HuH-7.5 (cell line): Measurements from ENCODE around the gene SMIM1.
"Not testable (repeated sequence)": the region's sequence is repeated elsewhere in the genome, so short reads cannot be mapped to it uniquely, and the experiment has no call there.

Experiments used
- DNase-seq: peaks from one replicate; pipeline ENCODE4 v3.0.0; 2011; ENCODE audit warnings: low spot score

SMIM1 gene

DNA sequence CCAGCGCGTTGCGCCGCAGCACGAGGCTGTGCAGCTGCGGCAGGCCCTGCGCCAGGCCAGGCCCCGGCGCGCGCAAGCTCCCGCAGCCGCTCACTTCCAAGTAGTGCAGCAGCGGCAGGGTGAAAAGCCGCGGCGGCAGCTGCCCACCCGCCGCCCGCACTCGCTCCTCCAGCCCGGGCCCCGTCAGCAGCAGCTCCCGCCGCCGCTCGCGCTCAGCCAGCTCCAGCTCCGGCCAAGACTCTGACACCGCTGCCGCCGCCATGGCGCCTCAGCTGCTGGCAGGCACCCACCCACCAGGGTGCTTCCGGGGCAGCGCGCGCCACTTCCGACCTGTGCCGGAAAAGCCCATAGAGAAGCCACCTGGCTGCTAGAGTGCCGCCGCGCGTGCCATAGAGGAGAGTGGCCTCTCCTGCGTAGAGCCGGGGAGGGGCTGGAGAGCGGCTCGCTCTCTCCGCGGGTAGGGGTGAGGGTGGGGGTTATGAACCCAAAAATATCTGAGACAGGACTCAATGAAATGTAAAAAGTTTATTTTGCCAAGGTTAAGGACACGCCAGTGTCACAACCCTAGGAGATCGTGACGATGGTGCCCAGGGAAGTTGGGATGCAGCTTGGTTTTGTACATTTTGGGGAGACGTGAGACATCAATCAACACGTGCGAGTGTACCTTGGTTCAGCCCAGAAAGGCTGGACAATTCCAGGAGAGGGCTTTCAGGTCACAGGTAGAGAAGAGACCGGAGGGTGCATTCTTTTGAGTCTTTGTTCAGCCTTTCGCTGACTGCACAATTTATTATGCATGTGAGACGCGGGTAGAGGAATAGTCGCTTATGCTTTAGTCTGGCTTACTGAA, 23.9 kb downstream of the SMIM1 start, which contains the start of gene LRRC47:
TSS of gene LRRC47 (minus strand) at position 284 of the 847 bp plus-strand sequence. CDS start at position 262, 22 bp downstream.
- DNase-seq: peak; percentile 98

DNA sequence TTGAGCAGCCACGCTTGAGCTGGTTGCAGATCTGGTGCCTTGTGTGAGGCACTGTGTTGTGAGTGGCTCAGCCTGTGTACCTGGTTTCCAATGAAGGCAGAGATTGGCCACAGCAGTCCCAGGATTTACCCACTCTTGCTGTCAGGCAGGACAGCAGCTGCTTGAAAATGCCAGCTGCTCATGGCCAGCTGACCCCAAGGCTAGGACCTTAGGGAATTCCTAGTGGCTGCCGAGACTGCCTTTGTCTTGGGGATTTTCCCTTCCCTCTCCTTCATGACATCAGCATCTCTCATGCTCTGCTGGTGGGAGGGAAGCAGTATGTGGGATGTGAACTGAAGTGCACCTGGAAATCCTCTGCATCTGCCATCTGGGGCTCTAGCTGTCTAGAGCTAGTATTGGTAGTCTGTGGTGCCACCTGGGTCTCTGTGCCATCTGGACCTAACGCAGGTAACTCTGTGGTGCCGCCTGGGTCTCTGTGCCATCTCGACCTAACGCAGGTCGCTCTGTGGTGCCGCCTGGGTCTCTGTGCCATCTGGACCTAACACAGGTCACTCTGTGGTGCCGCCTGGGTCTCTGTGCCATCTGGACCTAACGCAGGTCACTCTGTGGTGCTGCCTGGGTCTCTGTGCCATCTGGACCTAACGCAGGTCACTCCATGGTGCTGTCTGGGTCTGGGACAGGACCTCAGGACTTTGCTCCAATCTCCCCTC, 27.6 kb downstream of the SMIM1 start:
- DNase-seq: no peak

DNA sequence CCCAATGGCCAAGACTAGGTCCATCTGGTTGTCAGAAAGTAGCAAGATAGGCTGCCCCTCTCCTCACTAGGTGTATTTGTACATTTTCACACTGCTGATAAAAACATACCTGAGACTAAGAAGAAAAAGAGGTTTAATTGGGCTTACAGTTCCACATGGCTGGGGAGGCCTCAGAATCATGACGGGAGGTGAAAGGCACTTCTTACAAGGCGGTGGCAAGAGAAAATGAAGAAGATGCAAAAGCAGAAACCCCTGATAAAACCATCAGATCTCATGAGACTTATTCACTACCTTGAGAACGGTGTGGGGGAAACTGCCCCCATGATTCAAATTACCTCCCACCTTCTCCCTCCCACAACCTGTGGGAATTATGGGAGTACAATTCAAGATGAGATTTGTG, 28.2 kb downstream of the SMIM1 start:
- DNase-seq: not testable (repeated sequence)

DNA sequence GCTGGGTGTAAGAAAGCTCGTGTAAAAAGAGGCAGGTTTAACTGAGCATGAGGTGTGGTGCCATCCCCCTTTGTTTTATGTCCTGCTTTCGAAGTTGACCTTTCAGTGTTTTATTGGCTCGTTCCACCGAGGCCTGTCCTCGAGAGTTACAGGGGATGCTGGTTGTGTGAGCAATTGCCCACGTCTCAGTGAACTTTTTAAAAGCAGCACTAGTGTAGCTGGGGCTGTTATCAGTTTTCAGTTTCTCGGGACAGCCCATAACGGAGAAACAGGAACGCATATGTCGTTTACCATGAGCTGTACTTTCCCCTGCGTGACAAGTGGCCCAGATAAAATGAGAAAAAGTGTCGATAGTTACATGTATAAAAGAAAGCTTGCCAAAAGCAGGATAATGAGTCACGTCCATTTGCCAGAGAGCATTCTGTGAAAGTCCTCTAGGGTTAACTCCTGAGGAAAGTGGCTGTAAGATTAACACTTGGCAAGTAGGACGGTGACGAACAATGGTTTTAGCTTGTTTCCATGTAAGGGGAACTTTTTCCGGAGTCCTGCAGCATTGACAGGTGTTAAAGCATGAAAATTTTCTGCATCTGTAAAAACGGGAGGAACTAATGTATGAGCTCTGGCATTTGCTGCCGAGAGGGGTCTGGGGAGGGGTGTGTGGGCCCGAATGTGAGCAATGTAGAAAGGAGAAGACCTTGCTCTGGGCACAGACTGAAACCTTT, 31.5 kb downstream of the SMIM1 start:
- no peak for DNase-seq

DNA sequence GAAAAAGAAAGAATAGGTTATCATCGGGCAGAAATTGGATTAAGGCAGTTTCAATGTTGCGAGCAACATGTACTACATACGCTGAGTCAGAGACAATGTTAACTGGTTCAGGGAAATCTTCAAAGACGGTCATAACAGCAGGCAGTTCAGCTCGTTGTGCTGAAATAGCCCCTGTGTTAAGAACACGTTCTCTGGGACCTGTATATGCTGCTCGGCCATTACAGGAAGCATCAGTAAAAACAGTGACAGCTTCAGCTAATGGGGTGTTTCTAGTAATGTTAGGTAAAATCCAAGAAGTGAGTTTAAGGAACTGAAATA, 32.0 kb downstream of the SMIM1 start:
- DNase-seq: not testable (repeated sequence)

DNA sequence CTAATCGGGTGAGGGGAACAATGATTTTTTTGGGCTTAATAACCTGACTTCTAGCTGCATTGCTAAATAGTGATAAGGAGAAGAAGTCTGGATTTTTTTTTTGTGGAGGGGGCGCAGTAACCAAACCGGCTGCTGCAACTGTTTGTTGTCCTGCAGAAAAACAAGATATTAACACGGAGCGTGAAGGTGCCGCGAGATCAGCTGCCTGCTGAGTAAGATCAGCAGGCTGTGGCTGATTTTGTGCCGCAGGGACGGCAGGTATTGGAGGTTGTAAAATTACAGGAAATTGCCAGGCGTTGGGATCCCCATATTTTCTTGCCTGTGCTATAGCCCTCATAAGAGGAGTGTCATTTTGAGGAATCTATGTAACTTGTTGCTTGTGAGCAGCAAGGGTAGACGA, 32.5 kb downstream of the SMIM1 start:
- DNase-seq: no peak

DNA sequence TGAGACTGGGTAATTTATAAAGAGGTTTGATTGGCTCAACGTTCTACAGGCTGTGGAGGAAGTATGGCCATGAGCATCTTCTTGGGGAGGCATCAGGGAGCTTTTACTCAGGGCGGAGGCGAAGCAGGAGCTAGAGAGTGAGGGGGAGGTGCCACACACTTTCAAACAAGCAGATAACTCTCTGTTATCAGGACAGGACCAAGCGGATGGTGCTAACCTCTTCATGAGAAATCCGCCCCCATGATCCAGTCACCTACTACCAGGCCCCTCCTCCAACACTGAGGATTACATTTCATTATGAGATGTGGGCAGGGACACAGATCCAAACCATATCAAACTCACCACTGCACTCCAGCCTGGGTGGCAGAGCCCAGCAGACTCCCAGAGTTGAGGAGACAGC, 35.2 kb downstream of the SMIM1 start:
- no peak for DNase-seq

DNA sequence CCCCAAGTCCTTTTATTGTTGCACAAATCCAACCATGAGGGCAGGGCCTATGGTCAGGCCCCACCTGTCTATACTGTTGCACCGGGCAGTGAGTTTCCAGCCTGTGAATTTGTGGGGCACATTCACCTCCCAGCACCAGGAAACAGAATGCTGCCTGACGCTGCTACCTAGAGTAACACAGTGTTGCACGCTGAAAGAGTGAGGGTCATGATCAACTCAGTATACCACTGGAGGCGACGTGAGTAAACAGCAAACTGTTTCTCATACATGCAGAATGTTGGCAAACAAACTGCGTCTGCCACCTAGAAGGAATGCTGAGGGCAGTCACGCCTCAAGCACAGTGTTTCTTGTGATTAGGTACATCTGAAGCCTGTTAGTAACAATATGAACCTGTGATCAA, 37.1 kb downstream of the SMIM1 start:
- DNase-seq: no peak

DNA sequence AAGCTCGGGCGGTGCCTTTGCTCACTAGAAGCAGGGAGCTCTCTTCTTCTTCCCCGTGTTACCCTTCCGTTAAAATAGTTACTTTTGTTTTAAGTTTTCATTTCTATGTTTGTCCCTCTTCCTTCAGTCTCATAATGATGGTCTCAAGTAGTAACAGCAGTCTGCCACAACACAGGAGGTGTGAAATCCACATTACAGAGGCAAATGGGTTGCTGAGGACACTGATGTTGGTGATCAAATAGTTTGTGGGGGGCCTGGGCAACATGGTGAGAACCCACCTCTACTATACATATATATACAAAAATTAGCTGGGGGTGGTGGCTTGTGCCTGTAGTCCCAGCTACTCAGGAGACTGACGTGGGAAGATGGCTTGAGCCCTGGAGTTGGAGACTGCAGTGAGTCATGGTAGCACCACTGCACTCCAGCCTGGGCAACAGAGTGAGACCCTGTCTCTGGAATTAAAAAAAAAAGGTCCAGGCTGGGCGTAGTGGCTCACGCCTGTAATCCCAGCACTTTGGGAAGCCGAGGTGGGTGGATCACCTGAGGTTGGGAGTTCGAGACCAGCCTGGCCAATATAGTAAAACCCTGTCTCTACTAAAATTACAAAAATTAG, 37.7 kb downstream of the SMIM1 start:
- DNase-seq: not testable (repeated sequence)

DNA sequence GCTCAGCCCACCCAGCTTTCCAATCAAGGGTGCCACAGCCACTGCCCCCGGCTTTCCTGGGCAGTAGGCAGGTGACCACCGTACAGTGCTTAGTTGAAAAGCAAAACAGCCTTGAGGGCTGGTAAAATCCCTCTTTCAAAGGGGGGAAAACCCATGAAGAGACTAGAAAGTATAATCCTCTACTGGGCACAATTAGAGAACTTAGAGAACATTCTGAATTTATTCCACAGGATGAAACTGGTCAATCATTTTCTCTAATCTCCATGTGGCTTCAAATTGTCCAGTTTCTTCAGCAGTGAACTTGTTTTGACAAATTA, 39.0 kb downstream of the SMIM1 start:
- no peak for DNase-seq

DNA sequence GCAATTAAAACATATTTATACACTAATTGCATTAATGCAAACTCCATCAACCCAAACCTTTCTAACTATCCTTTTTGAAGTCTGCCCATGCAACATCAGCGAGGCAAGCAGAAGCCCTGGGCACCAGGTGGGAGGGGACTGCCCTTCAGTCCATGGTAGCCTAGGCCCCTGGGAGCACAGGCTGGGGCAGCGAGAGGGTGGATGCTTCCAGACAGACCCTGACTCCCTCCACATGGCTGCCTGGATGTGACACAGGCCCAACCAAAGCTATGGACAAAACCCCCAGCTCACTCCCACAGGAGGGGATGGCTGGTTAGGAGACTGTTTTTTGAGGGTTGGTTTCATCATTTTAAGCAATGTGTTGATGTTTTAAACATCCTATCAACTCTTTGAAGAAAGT, 41.5 kb downstream of the SMIM1 start:
- no peak for DNase-seq

DNA sequence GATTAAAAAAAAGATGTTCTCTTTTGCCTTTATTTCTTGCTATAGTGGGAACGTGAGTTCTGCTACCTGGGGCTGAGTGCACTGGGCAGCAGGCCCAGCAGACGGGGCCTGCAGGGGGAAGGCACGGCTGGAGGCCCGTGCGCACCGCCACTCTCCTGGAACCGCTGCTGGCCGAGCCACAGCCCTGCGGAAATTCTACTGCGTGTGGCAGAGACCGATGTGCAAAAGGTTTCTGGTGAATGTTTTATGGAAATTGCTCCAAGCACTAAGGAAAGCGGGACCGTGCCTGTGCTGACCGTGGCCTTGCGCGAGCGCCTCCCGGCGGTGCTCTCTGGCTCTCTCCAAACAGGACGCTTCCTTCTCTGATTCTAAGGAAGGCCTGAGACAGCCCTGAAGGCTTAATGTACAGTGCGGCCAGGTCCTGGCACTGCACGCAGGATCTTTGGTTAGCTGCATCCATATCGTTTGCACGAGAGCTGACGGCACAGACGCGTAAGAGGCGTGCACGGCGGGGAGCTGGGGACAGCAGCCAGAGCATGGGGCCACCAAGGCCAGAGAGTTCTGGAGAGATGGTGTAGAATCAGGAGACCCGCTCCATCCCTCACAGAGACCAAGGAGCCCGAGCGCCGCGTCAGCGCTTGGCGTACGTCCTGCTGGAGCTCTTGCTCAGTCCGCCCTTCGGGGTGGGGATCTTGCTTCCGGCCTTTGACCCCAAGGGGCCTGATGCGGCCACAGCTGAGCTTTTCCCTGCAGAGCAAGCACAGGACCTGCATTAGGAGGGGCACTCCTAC, 42.4 kb downstream of the SMIM1 start:
- DNase-seq: no peak

DNA sequence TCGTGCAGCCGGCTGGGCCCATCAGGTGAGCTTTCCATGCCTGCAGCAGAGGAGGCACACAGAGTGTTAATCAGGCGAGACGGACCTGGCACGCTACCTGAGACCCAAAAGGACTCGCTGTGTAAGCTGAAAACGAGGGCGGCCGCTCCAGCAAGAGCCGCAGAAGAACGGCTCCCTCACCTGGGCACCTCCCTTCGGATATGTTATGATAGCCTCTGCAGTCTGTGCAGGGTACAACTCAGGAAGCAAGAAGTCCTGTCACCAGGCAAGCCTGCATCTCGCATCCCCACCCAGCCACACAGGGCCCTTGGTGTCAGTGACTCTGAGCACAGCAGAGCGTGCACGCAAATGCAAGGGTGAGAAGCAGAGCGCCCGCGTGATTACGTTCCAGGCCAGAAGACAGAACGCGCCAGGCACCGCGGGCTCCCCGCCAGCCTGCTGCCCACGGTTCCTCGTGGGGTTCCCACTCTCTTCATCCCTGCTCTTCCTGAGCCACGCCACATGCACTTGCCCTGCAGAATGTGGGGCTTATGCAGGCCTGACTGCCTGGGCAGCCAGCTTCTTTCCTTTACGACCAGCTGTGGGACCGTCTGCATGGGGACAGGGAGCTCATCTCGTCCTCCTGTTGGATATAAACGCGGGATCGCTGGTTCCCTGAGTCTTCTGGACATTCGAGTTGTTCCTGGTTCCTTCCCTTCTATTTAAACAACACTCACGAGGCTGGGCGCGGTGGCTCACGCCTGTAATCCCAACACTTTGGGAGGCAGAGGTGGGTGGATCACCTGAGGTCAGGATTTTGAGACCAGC, 44.0 kb downstream of the SMIM1 start:
- DNase-seq: no peak

DNA sequence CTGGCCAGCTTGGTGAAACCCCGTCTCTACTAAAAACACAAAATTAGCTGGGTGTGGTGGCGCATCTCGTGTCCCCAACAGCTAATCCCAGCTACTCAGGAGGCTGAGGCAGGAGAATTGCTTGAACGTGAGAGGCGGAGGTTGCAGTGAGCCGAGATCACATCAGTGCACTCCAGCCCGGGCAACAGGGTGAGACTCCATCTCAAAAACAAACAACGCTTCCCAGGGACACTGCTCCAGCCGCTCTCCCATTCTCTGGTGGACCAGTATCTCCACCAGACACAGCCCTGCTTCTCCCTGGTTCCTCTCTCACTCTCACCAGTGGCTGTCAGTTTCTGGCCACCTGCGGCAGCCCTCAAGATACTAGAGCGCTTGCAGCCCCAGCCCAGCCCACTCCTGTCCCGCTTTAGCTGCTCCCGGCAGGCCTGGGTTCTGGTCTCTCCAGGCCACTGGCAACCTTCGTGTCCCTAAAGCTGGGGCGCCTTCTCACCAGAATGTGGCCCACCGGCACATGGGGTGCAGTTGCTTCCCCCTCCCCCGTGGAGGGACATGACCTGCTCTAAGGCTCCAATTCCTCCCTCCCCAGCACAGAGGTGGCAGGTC, 44.7 kb downstream of the SMIM1 start:
- no peak for DNase-seq

DNA sequence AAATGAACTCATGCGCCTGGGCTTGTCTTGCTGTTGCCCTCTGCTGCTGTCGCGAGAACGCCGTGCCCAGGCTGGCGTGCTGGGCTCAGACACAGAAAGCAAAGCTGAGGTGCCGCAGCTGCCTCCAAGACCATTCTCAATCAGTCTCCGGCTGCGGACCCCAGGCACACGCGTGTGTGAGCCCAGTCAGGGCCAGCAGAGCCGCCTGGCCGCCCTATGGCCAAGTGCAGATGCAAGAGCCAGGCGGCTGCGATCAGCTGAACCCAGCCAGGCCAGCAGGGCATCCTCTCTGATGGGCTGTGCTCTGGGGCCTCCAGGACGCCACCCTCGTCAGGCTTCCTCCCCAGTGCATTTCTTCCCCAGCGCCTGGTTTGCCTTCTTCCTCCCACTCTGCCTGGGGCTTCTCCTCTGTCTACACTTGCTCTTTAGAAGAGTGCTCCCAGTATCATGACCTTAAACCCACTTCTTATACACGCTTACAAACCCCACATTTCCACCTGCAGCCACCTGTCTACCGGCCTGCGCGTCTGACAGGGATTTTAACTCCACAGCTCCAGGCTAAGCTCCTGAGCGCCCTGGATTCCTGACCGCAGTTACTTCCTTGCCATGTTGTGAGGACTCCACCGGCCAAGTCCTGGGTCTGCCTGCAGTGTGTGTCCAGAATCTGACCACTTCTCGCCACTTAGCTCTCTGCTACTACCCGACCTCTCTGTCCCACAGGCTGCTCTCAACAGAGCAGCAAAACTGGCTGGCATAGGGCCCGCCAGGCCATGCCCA, 45.5 kb downstream of the SMIM1 start:
- no peak for DNase-seq

DNA sequence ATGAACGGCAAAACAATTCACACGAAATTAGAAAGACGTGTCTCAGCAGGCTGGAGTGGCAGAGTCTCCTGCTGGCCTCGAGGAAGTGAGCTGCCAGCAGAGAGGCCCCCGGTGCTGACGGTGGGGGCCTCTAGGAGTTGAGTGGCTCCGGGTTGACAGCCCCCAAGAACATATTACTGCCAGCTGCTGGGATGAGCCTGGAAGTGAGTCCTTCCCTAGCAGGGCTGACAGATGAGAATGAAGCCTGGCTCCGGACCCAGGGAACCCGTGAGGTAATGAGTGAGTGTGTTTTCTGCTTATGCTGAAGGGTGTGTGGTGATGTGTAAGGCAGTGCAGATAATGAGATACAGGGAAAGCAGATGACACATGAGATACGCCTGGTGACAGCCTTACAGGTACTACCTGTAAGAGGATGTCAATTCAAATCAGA, 47.2 kb downstream of the SMIM1 start:
- no peak for DNase-seq

DNA sequence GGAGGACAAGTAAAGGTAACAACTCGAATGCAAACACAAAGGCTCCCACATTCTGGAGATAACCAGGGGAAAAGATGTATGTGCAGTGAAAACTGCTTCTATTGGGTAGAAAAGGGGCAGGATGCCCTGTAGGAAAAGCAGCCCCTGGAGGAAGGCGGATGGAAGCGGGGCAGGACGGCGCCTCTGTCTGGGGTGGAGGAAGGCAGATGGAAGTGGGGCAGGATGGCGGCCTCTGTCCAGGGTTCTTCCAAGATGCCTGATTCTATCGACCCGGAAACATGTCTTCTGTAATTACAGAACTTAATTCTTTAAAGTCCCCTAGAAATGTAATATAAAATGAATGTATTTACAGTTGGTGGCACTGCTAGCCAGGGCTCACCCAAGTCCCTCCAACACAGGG, 47.8 kb downstream of the SMIM1 start:
- no peak for DNase-seq

DNA sequence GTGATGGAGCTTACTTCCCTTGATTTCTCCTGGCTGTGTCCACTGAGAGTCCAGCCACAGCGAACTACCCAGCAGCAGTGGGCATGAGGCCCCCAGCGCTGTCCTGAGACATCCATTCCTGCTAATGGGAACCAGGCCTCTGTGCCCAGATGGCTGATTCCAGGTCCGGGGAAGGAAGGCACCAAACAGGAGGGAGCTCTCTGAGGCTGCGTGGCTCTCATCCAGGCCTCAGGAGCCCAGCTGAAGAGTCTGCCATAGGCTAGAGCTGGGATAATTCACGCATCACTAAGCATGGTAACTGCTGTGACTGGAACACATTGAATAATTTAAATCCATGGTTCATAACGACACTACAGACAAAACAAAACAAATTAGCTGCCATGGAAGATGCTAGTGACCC, 48.5 kb downstream of the SMIM1 start:
- no peak for DNase-seq

DNA sequence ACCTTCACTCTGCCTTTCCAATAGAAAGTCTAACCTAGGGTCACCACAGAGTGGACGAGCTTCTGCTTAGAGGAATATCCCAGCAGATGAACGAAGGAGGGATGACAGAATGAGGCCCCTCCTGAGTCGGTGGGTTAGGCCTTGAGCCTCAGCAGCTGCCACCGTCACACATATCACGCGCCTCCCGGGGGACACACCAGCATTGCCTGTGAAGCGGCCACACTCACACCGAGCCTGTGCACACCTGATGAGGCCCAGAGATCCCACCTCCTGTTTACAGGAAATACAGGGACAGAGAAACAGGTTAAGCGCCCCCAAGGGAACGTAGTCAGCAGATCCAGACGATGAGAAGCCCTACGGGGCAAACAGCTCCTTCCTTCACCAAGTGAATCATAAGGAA, 48.9 kb downstream of the SMIM1 start:
- no peak for DNase-seq

DNA sequence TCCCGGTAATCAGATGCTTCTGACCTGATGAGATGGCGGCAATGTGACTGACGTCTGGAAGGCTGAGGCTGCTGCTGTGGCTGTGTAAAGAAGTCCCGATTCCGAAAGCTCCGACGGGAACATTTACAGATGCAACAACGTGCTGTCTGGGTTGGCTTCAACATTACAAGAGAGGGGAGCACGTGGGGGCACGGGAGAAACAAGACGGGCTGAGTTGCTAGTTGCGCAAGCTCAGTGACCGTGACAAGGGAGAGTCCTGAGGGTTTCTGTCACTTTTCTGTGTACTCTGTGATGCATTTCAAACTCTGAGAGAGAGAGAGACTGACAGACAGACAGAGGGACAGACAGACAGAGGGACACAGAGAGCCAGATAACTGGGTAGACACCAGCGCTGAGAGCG, 49.4 kb downstream of the SMIM1 start:
- DNase-seq: no peak
